Measurements from ENCODE around the gene TMIE. TPM values are rescaled to one million over a fixed set of nuclear protein-coding genes. Genes with fewer than 3 reads are reported as not detected.

TMIE gene
- total and polyA plus RNA-seq, 2 experiments from 2014 or later = 0.53 to 0.63 TPM

DNA sequence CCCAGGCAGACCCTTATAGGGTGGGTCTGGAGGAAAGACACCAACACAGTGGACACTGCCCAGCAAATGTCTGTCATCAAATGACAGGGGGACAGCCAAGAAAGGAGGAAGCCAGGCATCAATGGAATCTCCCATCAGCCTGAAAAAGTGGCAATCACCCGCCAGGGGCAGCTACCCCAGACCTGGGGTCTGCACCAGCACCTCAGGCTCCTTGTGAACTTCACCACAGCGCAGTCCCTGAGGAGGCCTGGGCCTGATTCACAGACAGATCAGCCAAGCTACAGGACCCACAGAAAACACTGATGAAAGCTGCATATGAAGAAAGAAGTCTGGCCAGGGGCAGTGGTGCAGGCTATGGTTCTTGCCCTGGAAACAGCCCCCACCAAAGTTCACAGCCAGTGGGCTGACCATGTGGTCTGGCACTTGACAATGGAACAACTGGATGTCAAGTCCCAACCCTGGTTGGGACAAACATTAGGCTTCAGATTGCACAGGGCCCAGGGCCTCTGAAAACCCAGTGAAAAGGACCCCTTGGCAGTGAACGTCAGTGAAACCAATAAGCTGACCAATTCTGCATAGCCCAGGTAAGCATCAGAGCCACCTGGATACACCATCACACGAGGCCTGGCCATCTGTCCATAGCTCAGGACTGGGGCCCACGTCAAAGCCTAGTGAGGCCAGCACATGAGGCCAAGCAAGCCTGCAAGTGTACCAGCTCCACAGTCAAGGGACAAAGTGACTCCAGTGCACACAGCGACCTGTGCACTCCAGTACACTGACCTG lies 36.8 kb upstream of the TMIE start:
- TF ChIP-seq, protein P1, sequence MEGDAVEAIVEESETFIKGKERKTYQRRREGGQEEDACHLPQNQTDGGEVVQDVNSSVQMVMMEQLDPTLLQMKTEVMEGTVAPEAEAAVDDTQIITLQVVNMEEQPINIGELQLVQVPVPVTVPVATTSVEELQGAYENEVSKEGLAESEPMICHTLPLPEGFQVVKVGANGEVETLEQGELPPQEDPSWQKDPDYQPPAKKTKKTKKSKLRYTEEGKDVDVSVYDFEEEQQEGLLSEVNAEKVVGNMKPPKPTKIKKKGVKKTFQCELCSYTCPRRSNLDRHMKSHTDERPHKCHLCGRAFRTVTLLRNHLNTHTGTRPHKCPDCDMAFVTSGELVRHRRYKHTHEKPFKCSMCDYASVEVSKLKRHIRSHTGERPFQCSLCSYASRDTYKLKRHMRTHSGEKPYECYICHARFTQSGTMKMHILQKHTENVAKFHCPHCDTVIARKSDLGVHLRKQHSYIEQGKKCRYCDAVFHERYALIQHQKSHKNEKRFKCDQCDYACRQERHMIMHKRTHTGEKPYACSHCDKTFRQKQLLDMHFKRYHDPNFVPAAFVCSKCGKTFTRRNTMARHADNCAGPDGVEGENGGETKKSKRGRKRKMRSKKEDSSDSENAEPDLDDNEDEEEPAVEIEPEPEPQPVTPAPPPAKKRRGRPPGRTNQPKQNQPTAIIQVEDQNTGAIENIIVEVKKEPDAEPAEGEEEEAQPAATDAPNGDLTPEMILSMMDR (IDR thresholded peaks at IDR 0.05; ENCODE audit: low read depth, low read length) = no peak
- Histone ChIP-seq H3K27me3 (no peaks in the 10 kb centered on the region), H3K36me3 (no peaks in the 10 kb centered on the region), H3K9me3 (ENCODE audit: low read depth) (no peaks in the 10 kb centered on the region), H3K27ac (no peak overlapping the region), H3K4me1 (ENCODE audit: low read depth) (peaks cover 11% of the 10 kb centered on the region), H3K4me3 (no peak overlapping the region)
- DNase-seq (ENCODE audit: low read depth in 1 of 2, low spot score in 1 of 2) = no peak

DNA sequence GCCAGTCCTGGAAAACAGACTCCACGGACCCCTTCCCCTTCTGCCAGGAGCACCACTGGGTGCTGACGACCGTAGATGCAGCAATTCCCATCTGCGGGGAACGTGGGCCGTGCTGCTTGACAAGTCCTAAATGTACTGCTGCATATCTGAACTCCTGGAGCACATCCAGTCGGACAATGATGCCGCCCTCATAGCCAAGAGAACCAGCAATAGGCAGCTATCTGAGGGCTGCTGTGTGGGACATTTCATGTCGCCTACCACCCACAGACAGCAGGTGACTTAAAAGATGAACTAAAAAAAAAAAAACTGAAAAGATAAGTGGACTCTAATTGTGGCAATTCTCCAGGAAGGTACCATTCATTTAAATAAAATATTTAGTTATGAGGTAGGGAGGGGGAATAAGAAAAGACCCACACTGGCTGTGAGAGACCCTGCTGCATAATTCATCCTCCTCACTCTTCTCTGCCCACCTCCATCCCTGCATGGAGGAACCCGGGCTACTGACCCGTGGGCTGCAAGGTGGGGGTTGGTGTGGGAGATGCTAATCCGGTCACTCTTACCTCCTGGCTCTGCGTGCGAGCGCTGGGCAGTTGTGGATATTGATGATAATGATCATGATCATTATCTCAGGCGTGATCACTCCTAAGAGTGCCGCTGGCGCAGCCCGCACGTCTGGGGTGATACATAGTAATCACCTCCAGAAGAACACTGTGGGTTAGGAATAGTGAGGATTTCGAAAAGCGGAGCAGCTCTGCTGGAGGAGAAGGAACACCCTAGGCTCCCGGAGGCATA lies 36.0 kb upstream of the TMIE start:
- Histone ChIP-seq H3K27me3 (no peaks in the 10 kb centered on the region), H3K27ac (no peak overlapping the region), H3K36me3 (no peaks in the 10 kb centered on the region), H3K4me1 (ENCODE audit: low read depth) (peaks cover 11% of the 10 kb centered on the region), H3K4me3 (no peak overlapping the region), H3K9me3 (ENCODE audit: low read depth) (no peaks in the 10 kb centered on the region)
- no peak for DNase-seq (ENCODE audit: low read depth in 1 of 2, low spot score in 1 of 2)
- TF ChIP-seq, protein P1 (IDR thresholded peaks at IDR 0.05; ENCODE audit: low read depth, low read length) = no peak

DNA sequence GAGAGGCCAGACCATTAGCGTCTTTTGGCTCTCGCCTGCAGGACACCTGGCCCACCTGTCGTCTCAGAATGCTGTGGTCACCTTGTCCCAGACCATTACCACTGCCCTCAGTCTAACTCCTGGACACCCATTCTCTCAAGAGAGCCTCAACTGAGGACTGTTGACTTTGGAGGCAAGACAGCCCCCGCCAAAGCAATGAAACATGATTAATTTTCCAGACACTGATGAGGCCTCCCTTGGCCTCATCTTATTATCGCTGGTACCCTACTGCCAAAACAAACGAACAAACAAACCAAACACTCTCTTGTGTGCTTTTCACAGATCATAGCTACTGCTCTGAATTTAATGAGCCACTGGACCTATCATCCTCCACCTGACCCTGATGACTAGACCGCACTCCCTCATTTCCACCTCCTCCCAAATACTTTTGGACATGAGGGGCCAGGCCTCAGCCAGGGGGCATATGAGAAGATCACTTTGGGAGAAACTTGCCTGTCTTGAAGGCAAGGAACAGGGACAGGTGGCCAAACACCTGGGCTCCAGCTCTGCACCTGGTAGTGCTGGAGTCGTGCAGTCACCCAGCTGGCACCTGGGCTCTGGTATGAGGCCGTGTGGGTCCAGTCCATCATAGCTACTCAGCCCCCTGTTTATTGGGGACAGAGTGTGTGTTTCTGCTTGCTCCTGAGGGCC lies 35.3 kb upstream of the TMIE start:
- Histone ChIP-seq H3K27ac (no peak overlapping the region), H3K9me3 (ENCODE audit: low read depth) (no peaks in the 10 kb centered on the region), H3K36me3 (no peaks in the 10 kb centered on the region), H3K4me3 (no peak overlapping the region), H3K27me3 (no peaks in the 10 kb centered on the region), H3K4me1 (ENCODE audit: low read depth) (peaks cover 11% of the 10 kb centered on the region)
- no peak for DNase-seq (ENCODE audit: low read depth in 1 of 2, low spot score in 1 of 2)
- TF ChIP-seq, protein P1 (IDR thresholded peaks at IDR 0.05; ENCODE audit: low read depth, low read length) = no peak

DNA sequence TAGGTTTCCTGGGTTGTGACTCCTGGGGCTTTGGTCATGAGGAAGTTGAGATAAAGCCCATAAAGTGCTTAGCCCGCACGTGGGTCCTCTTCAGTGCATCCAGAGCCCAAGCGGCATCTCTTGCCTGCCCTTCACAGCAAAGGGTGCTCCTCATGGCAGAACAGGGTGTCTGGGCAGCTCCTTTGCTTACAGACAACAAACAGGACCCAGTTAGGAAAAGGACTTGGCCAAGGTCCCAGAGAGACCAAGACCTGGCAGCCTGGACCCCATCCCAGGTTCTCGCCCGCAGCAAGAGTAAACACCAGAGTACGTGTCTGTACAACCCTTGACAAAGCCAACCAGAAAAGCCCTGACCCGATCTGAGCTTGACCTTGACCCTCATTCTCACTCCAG lies 34.7 kb upstream of the TMIE start:
- TF ChIP-seq, protein P1 (IDR thresholded peaks at IDR 0.05; ENCODE audit: low read depth, low read length) = no peak
- Histone ChIP-seq H3K27me3 (no peaks in the 10 kb centered on the region), H3K4me1 (ENCODE audit: low read depth) (peaks cover 11% of the 10 kb centered on the region)

DNA sequence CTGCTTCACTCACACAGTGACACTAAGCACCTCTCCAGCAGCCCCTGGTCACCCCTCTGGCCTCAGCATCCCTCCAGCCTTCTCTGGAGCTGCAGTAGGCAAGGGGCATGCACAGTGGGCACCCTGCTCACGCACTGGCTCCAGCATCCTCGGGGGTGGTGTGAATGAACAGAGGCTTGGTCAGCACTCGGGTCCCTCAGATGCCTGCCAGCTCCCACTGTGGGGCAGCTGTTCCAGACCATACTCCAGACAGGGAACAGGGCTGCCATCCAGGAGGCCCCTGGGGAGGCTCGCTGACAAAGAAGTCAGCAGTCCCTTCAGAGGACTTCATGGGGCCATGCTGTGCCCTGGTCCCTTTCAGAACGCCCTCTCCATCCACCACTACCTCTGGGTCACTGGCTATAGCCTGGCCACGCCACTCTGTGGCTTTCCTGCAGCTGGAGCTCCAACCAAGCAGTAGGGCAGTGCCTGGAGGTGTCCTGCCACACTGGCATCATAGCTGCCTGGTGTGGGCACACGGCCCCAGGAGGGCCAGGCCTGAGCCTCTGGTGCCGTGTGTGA lies 34.1 kb upstream of the TMIE start:
- TF ChIP-seq, protein P1 (IDR thresholded peaks at IDR 0.05; ENCODE audit: low read depth, low read length) = no peak

More for the DNA sequence above, 34.7 kb upstream of the TMIE start:
- DNase-seq (ENCODE audit: low read depth in 1 of 2, low spot score in 1 of 2) = no peak
- no peaks in the 10 kb centered on the region for H3K9me3 ChIP-seq (ENCODE audit: low read depth)
- no peaks in the 10 kb centered on the region for H3K36me3 ChIP-seq
- no peak overlapping the region for H3K27ac ChIP-seq
- H3K4me3 ChIP-seq = no peak overlapping the region

More for the DNA sequence above, 34.1 kb upstream of the TMIE start:
- Histone ChIP-seq H3K36me3 (no peaks in the 10 kb centered on the region), H3K27ac (no peak overlapping the region), H3K4me1 (ENCODE audit: low read depth) (peaks cover 11% of the 10 kb centered on the region), H3K4me3 (no peak overlapping the region), H3K9me3 (ENCODE audit: low read depth) (no peaks in the 10 kb centered on the region), H3K27me3 (no peaks in the 10 kb centered on the region)
- no peak for DNase-seq (ENCODE audit: low read depth in 1 of 2, low spot score in 1 of 2)
